ENCODE data around the gene PTCHD4. TPM values are rescaled to one million over a fixed set of nuclear protein-coding genes. Genes with fewer than 3 reads are reported as not detected.

PTCHD4 gene
- total RNA-seq, 3 donors from 2014 or later: 0.12 to 0.89 TPM; not detected in 1

GRCh38 chr6:48101290-48101689 lies 9.7 kb downstream of the PTCHD4 start:
- intact Hi-C loops (cut with DNase I, micrococcal nuclease): no loop called here
- no peak overlapping the region for H3K4me3 ChIP-seq
- H3K4me1 ChIP-seq (ENCODE audit: low read depth): no peaks in the 10 kb centered on the region
- no peaks in the 10 kb centered on the region for H3K9me3 ChIP-seq
- no peak for TF ChIP-seq CTCF (IDR thresholded peaks at IDR 0.05)
- H3K36me3 ChIP-seq (ENCODE audit: low read depth): no peaks in the 10 kb centered on the region
- peak; percentile 61 for ATAC-seq
- DNase-seq: no peak

GRCh38 chr6:48100588-48100895 lies 10.5 kb downstream of the PTCHD4 start:
- Histone ChIP-seq H3K4me1 (ENCODE audit: low read depth) (no peaks in the 10 kb centered on the region), H3K4me3 (no peak overlapping the region), H3K36me3 (ENCODE audit: low read depth) (no peaks in the 10 kb centered on the region), H3K9me3 (no peaks in the 10 kb centered on the region)
- no peak for DNase-seq
- TF ChIP-seq CTCF (IDR thresholded peaks at IDR 0.05): no peak
- intact Hi-C loops (cut with DNase I, micrococcal nuclease): no loop called here
- no peak for ATAC-seq

- TF ChIP-seq CTCF (IDR thresholded peaks at IDR 0.05): no peak
These were observed 11.0 kb downstream of the PTCHD4 start for GRCh38 chr6:48099713-48100587.

GRCh38 chr6:48098923-48099322 lies 12.1 kb downstream of the PTCHD4 start:
- TF ChIP-seq CTCF (IDR thresholded peaks at IDR 0.05): no peak
- Histone ChIP-seq H3K9me3 (no peaks in the 10 kb centered on the region), H3K36me3 (ENCODE audit: low read depth) (no peaks in the 10 kb centered on the region), H3K4me3 (no peak overlapping the region), H3K4me1 (ENCODE audit: low read depth) (no peaks in the 10 kb centered on the region)
- no peak for ATAC-seq
- DNase-seq: no peak
- intact Hi-C loops (cut with DNase I, micrococcal nuclease): no loop called here

More at GRCh38 chr6:48099713-48100587, 11.0 kb downstream of the PTCHD4 start:
- intact Hi-C loops (cut with DNase I, micrococcal nuclease): no loop called here
- DNase-seq (no peak), ATAC-seq (no peak)
- H3K9me3 ChIP-seq: no peaks in the 10 kb centered on the region
- no peaks in the 10 kb centered on the region for H3K36me3 ChIP-seq (ENCODE audit: low read depth)
- H3K4me1 ChIP-seq (ENCODE audit: low read depth): no peaks in the 10 kb centered on the region
- no peak overlapping the region for H3K4me3 ChIP-seq

GRCh38 chr6:48092550-48093217 lies 18.3 kb downstream of the PTCHD4 start:
- no peak for TF ChIP-seq CTCF (IDR thresholded peaks at IDR 0.05)
- Histone ChIP-seq H3K4me3 (no peak overlapping the region), H3K9me3 (no peaks in the 10 kb centered on the region), H3K36me3 (ENCODE audit: low read depth) (no peaks in the 10 kb centered on the region), H3K4me1 (ENCODE audit: low read depth) (no peaks in the 10 kb centered on the region)
- intact Hi-C loops (cut with DNase I, micrococcal nuclease): no loop called here
- DNase-seq: no peak
- no peak for ATAC-seq

All from mucosa of descending colon (tissue), 3 donors.